HG03196 (cell line): ENCODE results near the gene HLA-DQB2.
"Not testable (repeated sequence)": the region's sequence is repeated elsewhere in the genome, so short reads cannot be mapped to it uniquely, and the experiment has no call there.

Source experiments
- ATAC-seq: cut with Tn5 transposase; IDR thresholded peaks from one replicate; pipeline ENCODE4 v1.9.1; 2021; ENCODE audit not compliant: unreplicated experiment

Gene HLA-DQB2

DNA sequence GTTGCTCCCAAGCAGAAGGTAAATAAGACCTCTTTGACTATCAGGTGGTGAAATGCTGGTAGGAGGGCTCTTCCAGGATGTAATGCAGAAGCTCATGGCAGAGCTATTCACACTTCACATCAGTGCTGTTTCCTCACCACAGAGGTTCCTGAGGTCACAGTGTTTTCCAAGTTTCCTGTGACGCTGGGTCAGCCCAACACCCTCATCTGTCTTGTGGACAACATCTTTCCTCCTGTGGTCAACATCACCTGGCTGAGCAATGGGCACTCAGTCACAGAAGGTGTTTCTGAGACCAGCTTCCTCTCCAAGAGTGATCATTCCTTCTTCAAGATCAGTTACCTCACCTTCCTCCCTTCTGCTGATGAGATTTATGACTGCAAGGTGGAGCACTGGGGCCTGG is 17.7 kb downstream of the HLA-DQB2 start:
- not testable (repeated sequence) for ATAC-seq

DNA sequence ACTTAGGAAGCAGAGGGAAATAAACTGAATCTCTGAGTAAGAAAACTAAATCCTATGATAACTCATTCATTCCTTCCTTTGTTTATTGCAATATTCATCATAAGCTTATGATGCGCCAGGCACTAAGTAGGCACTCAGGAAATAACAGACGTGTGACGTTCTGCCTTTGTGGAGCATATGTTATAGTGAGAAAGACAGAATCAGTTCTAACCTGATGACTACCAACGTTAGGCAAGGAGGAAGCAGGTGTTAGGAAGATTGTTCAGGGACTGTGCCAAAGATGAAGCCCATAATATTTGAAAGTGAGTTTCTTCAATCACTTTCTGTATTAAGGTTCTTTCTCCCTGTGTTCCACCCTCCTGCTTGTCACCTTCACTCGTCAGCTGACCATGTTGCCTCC is 18.6 kb downstream of the HLA-DQB2 start:
- ATAC-seq = no peak

DNA sequence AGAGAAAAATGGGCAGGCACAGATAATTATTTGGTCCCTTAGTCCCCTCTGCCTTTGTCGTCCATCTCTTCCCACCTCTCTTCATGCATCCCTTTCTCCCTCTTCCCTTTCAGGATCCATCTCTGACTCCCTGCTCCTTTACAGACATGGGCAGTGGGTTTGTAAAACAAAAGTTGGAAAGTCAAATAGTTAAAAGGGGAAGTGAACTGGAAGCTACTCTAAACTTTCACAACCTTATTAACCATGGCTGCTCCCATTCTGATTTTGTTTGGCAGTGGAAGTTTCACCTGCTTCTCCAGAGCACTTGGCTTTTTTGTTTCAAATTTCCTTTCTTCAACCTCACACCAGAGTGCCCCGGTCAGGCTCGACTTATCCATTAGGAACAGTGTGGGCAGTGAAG is 21.0 kb downstream of the HLA-DQB2 start:
- ATAC-seq = no peak

DNA sequence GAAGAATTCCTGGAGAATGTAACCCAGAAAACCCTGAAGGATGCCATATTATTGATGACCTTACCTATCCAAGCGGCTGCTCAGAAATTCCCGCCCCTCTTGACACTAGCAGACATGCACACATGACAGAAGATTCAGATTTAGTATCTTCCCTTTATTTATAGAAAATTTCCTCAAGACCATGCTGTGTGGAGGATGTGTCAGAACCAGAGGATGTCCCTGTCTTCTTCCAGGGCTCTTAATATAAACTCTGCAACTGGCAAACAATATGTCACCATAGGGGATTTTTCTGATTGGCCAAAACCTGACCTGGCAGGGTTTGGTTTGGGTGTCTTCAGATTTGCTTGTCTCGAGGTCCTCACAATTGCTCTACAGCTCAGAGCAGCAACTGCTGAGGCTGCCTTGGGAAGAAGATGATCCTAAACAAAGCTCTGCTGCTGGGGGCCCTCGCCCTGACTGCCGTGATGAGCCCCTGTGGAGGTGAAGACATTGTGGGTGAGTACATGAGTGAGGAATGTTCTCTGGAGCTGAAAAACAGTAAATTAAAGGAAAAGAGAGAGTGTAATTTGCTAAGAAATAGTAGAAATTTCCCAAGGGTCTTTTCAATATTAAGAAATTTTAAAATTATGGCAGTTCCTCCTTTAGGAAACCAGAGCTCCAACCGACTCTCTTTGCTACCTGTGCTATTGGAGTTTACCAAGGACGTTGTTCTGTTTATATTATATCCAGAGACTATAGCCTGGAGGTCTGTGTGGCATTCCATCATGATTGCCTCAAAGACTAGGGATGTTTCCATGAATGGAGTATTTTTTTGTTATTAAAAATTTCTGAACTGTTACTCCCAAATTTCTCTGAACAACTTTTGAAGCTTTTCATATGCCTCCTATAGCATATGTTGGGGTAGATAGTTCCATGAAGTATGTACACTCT is 22.0 kb downstream of the HLA-DQB2 start, which contains the start of gene HLA-DQA2:
HLA-DQA2 (plus strand) TSS at position 361 of the 930 bp plus-strand sequence; CDS start at position 414, 53 bp downstream.
- no peak for ATAC-seq

DNA sequence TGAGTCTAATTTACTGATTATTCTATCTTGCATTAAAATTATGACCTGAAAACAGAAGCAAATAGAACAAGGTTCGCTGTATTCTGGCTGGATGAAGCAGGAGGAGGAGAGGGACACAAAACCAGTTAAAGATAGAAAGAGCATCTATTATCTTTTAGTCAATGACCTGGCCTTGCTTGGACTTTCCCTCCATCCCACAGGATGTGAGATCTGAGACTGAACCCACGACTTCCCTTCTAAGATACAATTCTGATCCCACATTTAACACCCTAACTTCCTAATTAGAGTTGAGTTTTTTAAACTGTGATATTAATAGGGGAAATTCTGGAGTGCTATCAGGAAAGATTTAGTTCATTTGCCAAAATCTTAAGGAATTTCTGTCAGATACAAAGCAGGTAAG is 25.2 kb downstream of the HLA-DQB2 start:
- no peak for ATAC-seq

DNA sequence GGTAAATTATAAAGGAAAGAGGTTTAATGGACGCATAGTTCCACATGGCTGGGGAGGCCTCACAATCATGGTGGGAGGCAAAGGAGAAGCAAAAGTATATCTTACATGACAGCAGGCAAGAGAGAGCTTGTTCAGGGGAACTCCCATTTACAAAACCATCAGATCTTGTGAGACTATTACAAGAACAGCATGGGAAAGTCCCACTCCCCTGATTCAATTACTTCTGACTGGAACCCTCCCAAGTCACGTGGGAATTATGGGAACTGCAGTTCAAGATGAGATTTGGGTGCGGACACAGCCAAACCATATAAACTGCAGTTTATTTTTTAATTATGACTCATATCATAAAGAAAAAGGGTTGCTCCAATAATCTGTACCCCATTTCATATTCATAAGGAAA is 44.5 kb downstream of the HLA-DQB2 start:
- ATAC-seq = no peak

DNA sequence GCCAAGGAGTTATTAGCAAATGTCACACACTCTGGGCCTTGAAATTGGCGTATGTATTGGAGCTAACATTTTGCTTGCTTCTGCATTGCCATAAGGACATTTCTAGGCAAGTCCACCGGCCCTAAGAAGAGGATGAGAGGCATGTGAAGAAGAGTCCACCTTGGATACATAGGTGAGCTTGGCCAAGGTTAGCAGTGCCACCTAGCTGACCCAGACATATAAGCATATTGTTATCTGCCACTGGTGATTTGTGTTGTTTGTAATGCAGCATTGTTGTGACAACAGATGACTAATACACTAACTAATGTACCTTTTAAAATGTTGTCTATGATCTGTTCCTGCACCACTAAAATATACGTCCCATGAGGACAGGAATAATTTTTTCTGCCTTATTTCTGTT is 46.9 kb downstream of the HLA-DQB2 start:
- ATAC-seq = no peak

DNA sequence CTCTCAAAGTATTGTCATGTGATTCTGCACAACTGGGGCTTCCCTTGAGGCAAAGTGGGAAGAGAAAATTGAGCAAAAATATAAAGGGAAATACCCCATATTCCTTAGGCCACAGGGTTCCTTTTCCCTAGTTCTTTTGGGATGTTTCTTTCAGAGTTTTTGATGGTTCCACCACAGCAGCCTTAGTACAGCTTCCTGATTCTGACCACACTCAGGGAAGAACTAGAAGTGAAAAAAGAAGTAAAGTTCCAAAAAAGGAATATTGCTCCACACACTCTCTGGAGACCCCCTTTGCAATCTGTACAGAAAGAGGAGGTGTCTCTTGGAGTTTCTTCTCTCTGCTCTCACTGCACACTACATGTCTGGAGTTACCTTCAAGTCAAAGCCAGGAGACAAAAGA is 50.1 kb downstream of the HLA-DQB2 start:
- ATAC-seq = no peak

DNA sequence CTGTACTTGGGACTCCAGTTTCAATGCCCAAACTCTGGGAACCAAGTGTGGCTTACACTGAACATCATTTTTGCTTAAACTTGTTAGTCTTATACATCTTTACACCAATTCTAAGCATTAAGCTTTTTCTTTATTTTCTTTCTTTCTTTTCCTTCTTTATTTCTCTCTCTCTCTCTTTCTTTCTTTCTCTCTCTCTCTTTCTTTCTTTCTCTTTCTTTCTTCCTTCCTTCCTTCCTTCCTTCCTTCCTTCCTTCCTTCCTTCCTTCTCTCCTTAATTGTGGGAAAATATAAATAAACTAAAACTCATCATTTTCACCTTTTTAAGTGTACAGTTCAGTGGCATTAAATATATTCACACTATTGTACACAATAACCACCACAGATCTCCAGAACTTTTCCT is 53.7 kb downstream of the HLA-DQB2 start:
- no peak for ATAC-seq
